Neuronal stem cell (in vitro differentiated cells): ENCODE results near the gene CCDC187.
A peak's percentile ranks its signal among the peaks of the same experiment; 100 is the strongest.

ENCODE experiments used
- DNase-seq: peaks from one replicate; pipeline ENCODE4 v3.0.0-alpha.2; 2013; ENCODE audit warnings: low spot score
- H2AFZ ChIP-seq: one replicate; pipeline ENCODE4 v1.6.1; 2013; ENCODE audit warnings: mild to moderate bottlenecking, low read length, inconsistent platforms
- H2AK5ac ChIP-seq: 2 replicates; pipeline ENCODE4 v1.6.1; 2013; ENCODE audit warnings: low read depth, mild to moderate bottlenecking, inconsistent platforms, low read length, moderate library complexity, mixed read lengths
- H2BK120ac ChIP-seq: 2 replicates; pipeline ENCODE4 v1.6.1; 2013; ENCODE audit warnings: low read depth, mild to moderate bottlenecking, inconsistent platforms, low read length, moderate library complexity, mixed read lengths
- H2BK12ac ChIP-seq: one replicate; pipeline ENCODE4 v1.6.1; 2013; ENCODE audit warnings: low read length, inconsistent platforms
- H2BK15ac ChIP-seq: 2 replicates; pipeline ENCODE4 v1.6.1; 2013; ENCODE audit warnings: mild to moderate bottlenecking, low read length, inconsistent platforms, mixed read lengths
- H2BK5ac ChIP-seq: one replicate; pipeline ENCODE4 v1.6.1; 2013; ENCODE audit warnings: inconsistent platforms, mild to moderate bottlenecking, low read length, moderate library complexity
- H3K14ac ChIP-seq: one replicate; pipeline ENCODE4 v1.6.1; 2013; ENCODE audit warnings: low read length, inconsistent platforms
- H3K18ac ChIP-seq: 2 replicates; pipeline ENCODE4 v1.6.1; 2013; ENCODE audit warnings: low read length, inconsistent platforms
- H3K23ac ChIP-seq: 2 replicates; pipeline ENCODE4 v1.6.1; 2013; ENCODE audit warnings: low read depth, mild to moderate bottlenecking, mixed read lengths, low read length, inconsistent platforms; ENCODE audit not compliant: poor library complexity
- H3K27ac ChIP-seq: replicated peaks from 3 replicates; pipeline ENCODE4 v1.5.1; 2013; ENCODE audit warnings: low read length, inconsistent platforms
- H3K27me3 ChIP-seq, 3 experiments: 2 replicates each; pipeline ENCODE4 v1.6.1; 2013; ENCODE audit warnings: low read length in 3 of 3, mild to moderate bottlenecking in 2 of 3, inconsistent platforms in 1 of 3, low read depth in 1 of 3, mixed read lengths in 1 of 3, moderate library complexity in 1 of 3; ENCODE audit not compliant: control insufficient read depth in 3 of 3, insufficient read depth in 3 of 3
- H3K36me3 ChIP-seq, 2 donors: replicated peaks in 1 of 2; 2 replicates each; pipeline ENCODE4 v1.6.1; 2013; ENCODE audit warnings: low read length in 2 of 2; ENCODE audit not compliant: control insufficient read depth in 2 of 2, insufficient read depth in 2 of 2
- H3K4ac ChIP-seq: 2 replicates; pipeline ENCODE4 v1.6.1; 2013; ENCODE audit warnings: inconsistent platforms, mild to moderate bottlenecking, low read length, moderate library complexity
- H3K4me1 ChIP-seq, 2 donors: 1 replicate in 1 of 2; 2 replicates in 1 of 2; pipeline ENCODE4 v1.6.1; 2013; ENCODE audit warnings: low read length in 2 of 2, low read depth in 1 of 2; ENCODE audit not compliant: control insufficient read depth in 2 of 2, insufficient read depth in 1 of 2
- H3K4me2 ChIP-seq: one replicate; pipeline ENCODE4 v1.6.1; 2013; ENCODE audit warnings: mild to moderate bottlenecking, low read length, inconsistent platforms; ENCODE audit not compliant: insufficient read depth, poor library complexity, severe bottlenecking
- H3K4me3 ChIP-seq, 2 donors: 2 replicates each; pipeline ENCODE4 v1.5.1; 2013; ENCODE audit warnings: low read length in 2 of 2, mild to moderate bottlenecking in 2 of 2, inconsistent platforms in 1 of 2, moderate library complexity in 1 of 2
- H3K79me1 ChIP-seq: one replicate; pipeline ENCODE4 v1.6.1; 2013; ENCODE audit warnings: low read depth, mild to moderate bottlenecking, inconsistent platforms, low read length, moderate library complexity
- H3K9ac ChIP-seq: one replicate; pipeline ENCODE4 v1.6.1; 2013; ENCODE audit warnings: mild to moderate bottlenecking, low read depth, low read length, inconsistent platforms; ENCODE audit not compliant: poor library complexity
- H3K9me3 ChIP-seq, 2 donors: replicated peaks in 1 of 2; 2 replicates each; pipeline versions ENCODE3 to v1.6.1; 2013; ENCODE audit warnings: low read length in 2 of 2, mild to moderate bottlenecking in 2 of 2, inconsistent platforms in 1 of 2, low read depth in 1 of 2, mixed read lengths in 1 of 2, moderate library complexity in 1 of 2; ENCODE audit not compliant: control insufficient read depth in 2 of 2, insufficient read depth in 1 of 2
- H4K8ac ChIP-seq: one replicate; pipeline ENCODE4 v1.6.1; 2013; ENCODE audit warnings: low read depth, mild to moderate bottlenecking, inconsistent platforms, low read length, moderate library complexity
- H4K91ac ChIP-seq: one replicate; pipeline ENCODE4 v1.6.1; 2013; ENCODE audit warnings: low read length, low read depth, mild to moderate bottlenecking, inconsistent platforms; ENCODE audit not compliant: poor library complexity
- WGBS, 2 donors: extraction: QIAGEN DNeasy Blood & Tissue Kit; methylation state at CpG; one replicate each; pipeline ENCODE4 v1.1.7; 2013; ENCODE audit warnings: missing lambda C conversion rate in 2 of 2, mixed read lengths in 1 of 2; ENCODE audit not compliant: insufficient read length in 2 of 2, insufficient replicate concordance in 1 of 2; ENCODE audit errors: extremely low coverage in 2 of 2; 5-methylcytosine and 5-hydroxymethylcytosine counted together

Gene CCDC187

DNA sequence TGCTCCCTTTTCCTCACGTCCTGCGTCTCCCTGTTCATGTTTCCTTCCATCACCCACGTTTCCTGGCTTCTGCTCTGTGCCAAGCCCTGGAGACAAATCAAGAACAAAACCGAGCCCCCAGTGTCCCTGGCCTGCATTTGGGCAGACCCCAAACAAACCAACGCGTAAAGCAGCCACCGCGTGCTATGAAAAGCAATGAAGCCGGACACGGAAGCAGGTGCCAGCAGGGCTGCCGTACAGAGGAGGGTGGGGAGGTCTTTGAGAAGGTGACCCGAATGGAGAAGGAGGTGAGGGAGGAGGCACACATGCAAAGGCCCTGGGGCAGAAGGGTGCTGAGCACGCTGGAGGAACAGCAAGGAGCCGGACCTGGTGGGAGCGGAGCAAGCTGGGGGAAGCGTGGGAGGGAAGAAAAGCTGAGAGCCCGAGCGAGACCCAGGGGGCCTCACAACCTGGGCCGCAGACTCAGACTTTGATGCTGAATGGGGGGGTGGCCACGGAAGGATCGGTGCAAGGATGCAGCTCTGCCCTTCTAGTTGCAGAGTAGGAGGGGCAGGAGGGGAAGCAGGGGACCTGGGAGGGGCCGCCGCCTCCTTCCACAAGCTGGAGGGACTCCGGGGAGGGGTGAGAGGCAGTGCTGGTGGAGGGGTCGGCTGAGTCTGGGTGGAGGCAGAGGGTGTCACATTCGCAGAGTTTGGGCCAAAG lies 56.9 kb downstream of the CCDC187 start:
- no peak overlapping the region for H2AFZ ChIP-seq
- peaks cover 4% of the 10 kb centered on the region for H3K79me1 ChIP-seq
- no peak overlapping the region for H3K23ac ChIP-seq
- no peak overlapping the region for H3K9ac ChIP-seq
- DNase-seq: no peak
- H3K14ac ChIP-seq: no peak overlapping the region
- no peak overlapping the region for H4K91ac ChIP-seq
- H3K4me2 ChIP-seq: no peak overlapping the region
- peaks cover 2 to 5% of the 10 kb centered on the region in 2 donors for H3K36me3 ChIP-seq
- H3K4me3 ChIP-seq: no peak overlapping the region
- H3K4me1 ChIP-seq: peaks cover 8 to 21% of the 10 kb centered on the region in 2 donors
- no peak overlapping the region for H4K8ac ChIP-seq
- H2BK120ac ChIP-seq: no peak overlapping the region
- H3K27ac ChIP-seq: no peak overlapping the region
- peak overlapping the region; percentile 16 for H2AK5ac ChIP-seq
- WGBS, 2 donors: no CpG with 5 or more reads among the region's 26 CpGs
- H2BK5ac ChIP-seq: no peak overlapping the region
- H3K9me3 ChIP-seq: no peaks in the 10 kb centered on the region
- H3K4ac ChIP-seq: no peak overlapping the region
- H2BK12ac ChIP-seq: peak overlapping the region; percentile 59
- peaks cover 0 to 51% (median 0%) of the 10 kb centered on the region in 3 experiments for H3K27me3 ChIP-seq
- peak overlapping the region; percentile 17 for H3K18ac ChIP-seq
- H2BK15ac ChIP-seq: no peak overlapping the region

DNA sequence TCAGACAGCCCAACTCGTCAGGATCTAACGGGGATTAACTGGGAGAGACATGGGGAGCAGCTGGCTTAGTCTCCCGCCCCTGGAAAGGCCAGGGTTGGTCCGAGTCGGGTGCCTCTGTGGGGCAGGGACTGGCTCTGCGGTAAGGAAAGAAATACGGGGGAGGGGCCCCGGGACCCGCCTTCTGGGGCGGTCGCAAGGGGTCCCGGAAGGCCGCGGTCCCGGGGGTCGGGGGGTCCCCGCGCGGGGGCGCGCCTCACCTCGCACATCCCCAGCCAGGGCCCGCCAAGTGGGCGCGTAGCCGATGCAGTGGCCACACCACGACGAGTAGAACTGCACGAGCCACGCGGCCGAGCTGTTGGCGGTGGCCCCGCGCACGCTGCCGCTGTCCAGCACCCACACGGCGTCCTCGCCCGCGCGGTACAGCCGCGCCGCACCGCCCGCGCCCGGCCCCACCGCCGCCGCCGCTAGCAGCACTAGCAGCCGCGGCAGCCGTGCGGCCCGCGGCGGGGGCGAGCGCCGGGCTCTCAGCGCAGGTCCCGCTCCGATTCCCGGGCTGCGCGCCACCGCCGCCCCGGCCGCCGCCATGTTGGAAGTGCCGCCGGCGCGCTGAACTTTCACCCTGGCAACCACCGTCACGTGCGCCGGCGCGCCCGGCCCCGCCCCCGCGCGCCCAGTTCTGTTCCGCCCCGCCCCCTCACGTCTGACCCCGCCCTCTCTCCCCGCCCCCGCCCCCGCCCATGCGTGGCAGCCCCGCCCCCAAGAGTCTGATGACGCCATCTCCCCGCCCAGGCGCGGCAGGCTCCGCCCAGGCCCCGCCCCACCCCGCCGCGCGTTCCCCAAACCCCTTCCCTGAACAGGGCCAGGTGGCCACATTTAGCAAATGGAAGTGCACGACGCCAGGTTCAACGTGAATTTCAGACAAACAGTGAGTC lies 58.4 kb downstream of the CCDC187 start, which contains the start of gene QSOX2:
QSOX2 (minus strand) TSS at position 594 of the 932 bp plus-strand sequence; CDS start at position 585, 9 bp downstream.
- no peak within 1 kb of the TSS for H2BK120ac ChIP-seq
- peak; percentile 81 for DNase-seq
- H4K8ac ChIP-seq: no peak within 1 kb of the TSS
- WGBS, 2 donors: no CpG with 5 or more reads among the region's 112 CpGs
- peak within 1 kb of the TSS; percentile 34 for H3K18ac ChIP-seq
- H3K4me3 ChIP-seq: peak within 1 kb of the TSS; percentile 87 to 94
- peak within 1 kb of the TSS; percentile 16 for H2AK5ac ChIP-seq
- no peak within 1 kb of the TSS for H3K27ac ChIP-seq
- H3K4me2 ChIP-seq: peak within 1 kb of the TSS; percentile 72
- H3K9me3 ChIP-seq: no peaks in the 10 kb centered on the region
- H2AFZ ChIP-seq: peak within 1 kb of the TSS; percentile 87
- peaks cover 9% of the 10 kb centered on the region for H3K79me1 ChIP-seq
- H3K4ac ChIP-seq: no peak within 1 kb of the TSS
- no peak within 1 kb of the TSS for H2BK12ac ChIP-seq
- peak within 1 kb of the TSS; percentile 58 for H3K23ac ChIP-seq
- peak within 1 kb of the TSS; percentile 87 for H3K9ac ChIP-seq
- peaks cover 7 to 10% of the 10 kb centered on the region in 2 donors for H3K36me3 ChIP-seq
- no peak within 1 kb of the TSS for H4K91ac ChIP-seq
- no peak within 1 kb of the TSS for H2BK5ac ChIP-seq
- H2BK15ac ChIP-seq: no peak within 1 kb of the TSS
- peaks cover 8 to 21% of the 10 kb centered on the region in 2 donors for H3K4me1 ChIP-seq
- H3K14ac ChIP-seq: no peak within 1 kb of the TSS
- H3K27me3 ChIP-seq: peaks cover 0 to 40% (median 0%) of the 10 kb centered on the region in 3 experiments

GRCh38 chr9:136244969-136245218 lies 59.0 kb downstream of the CCDC187 start:
- Histone ChIP-seq H3K23ac (no peak overlapping the region), H2AK5ac (no peak overlapping the region), H3K9ac (no peak overlapping the region), H3K4me1 (peaks cover 8 to 21% of the 10 kb centered on the region in 2 donors), H2BK120ac (no peak overlapping the region), H3K18ac (no peak overlapping the region), H2BK5ac (no peak overlapping the region), H3K36me3 (peaks cover 7 to 10% of the 10 kb centered on the region in 2 donors), H3K27me3 (peaks cover 0 to 35% (median 0%) of the 10 kb centered on the region in 3 experiments), H4K91ac (no peak overlapping the region), H3K4me3 (peak overlapping the region; percentile 87 to 94), H3K79me1 (peaks cover 9% of the 10 kb centered on the region), H3K4ac (no peak overlapping the region), H3K14ac (no peak overlapping the region), H2BK12ac (no peak overlapping the region), H3K4me2 (peak overlapping the region; percentile 72), H2BK15ac (no peak overlapping the region), H3K9me3 (no peaks in the 10 kb centered on the region), H2AFZ (peak overlapping the region; percentile 87), H3K27ac (no peak overlapping the region), H4K8ac (no peak overlapping the region)
- WGBS, 2 donors: no CpG with 5 or more reads among the region's 6 CpGs
- no peak for DNase-seq
